H4 (cell line): Measurements from ENCODE around the gene DCTN3. TPM values are rescaled to one million over a fixed set of nuclear protein-coding genes. Genes with fewer than 3 reads are reported as not detected.
A peak's percentile ranks its signal among the peaks of the same experiment; 100 is the strongest.

Source experiments
- DNase-seq: peaks from one replicate; pipeline ENCODE4 v3.0.0-alpha.2; 2015; ENCODE audit warnings: low spot score
- total RNA-seq: library from RNA; depleted of rRNA; stranded (reverse); fragments of >200 nt; shearing (Covaris generic); gene quantifications from 2 replicates; pipeline ENCODE4 v1.2.3, GENCODE V29; 2014

DCTN3 gene
- total RNA-seq, 1 experiment from 2014 or later = 168 TPM

GRCh38 chr9:34623374-34624235 lies 3.3 kb upstream of the DCTN3 start:
- DNase-seq = no peak

GRCh38 chr9:34615132-34615531 lies 5.2 kb downstream of the DCTN3 start:
- no peak for DNase-seq

GRCh38 chr9:34612788-34613390 lies 7.4 kb downstream of the DCTN3 start:
- DNase-seq = peak; percentile 77

- peak; percentile 67 for DNase-seq
These were observed 8.2 kb downstream of the DCTN3 start, which contains the start of gene RPP25L for GRCh38 chr9:34611811-34612787. Gene RPP25L, minus strand, starts transcription at chr9:34612097. Its CDS starts 801 bp downstream, at chr9:34611296.

- DNase-seq = no peak
These were observed 9.0 kb downstream of the DCTN3 start for GRCh38 chr9:34611251-34611810.

GRCh38 chr9:34610434-34611206 lies 9.7 kb downstream of the DCTN3 start:
- DNase-seq = no peak

GRCh38 chr9:34607331-34607730 lies 13.0 kb downstream of the DCTN3 start:
- DNase-seq = no peak

GRCh38 chr9:34606905-34607304 lies 13.4 kb downstream of the DCTN3 start:
- no peak for DNase-seq

- no peak for DNase-seq
These were observed 14.1 kb downstream of the DCTN3 start for GRCh38 chr9:34606190-34606589.

- DNase-seq = peak; percentile 76
These were observed 16.6 kb downstream of the DCTN3 start for GRCh38 chr9:34603610-34604231.

- DNase-seq = no peak
These were observed 18.2 kb downstream of the DCTN3 start for GRCh38 chr9:34601937-34602573.

GRCh38 chr9:34600908-34601307 lies 19.4 kb downstream of the DCTN3 start:
- DNase-seq = no peak

GRCh38 chr9:34599546-34599945 lies 20.7 kb downstream of the DCTN3 start:
- no peak for DNase-seq

GRCh38 chr9:34594177-34594576 lies 26.1 kb downstream of the DCTN3 start:
- no peak for DNase-seq

GRCh38 chr9:34592895-34593601 lies 27.2 kb downstream of the DCTN3 start:
- no peak for DNase-seq

GRCh38 chr9:34591917-34592866 lies 28.1 kb downstream of the DCTN3 start:
- no peak for DNase-seq

GRCh38 chr9:34591248-34591916 lies 28.9 kb downstream of the DCTN3 start:
- DNase-seq = peak; percentile 65
